Measurements from ENCODE around the gene TMEM229B.
A peak's percentile ranks its signal among the peaks of the same experiment; 100 is the strongest.

TMEM229B gene

DNA sequence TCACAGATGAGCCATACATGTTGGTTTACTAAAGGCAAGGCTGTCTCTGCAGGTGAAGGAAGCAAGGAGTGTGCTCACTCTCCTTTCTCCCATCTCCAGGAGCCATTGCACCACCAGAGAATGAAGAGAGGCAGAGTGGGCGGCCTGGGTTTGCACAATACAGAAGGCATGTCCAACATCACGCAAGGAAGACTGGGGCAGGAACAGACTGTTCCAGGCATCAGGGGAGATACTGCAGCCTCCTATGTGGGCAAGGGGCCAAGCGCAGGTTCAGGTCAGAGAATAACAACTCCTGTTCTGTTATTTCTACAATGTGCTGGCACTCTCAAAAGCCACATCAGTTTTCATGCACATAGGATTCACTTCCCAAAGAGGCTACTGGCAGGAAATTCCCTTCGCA, 1.7 kb upstream of the TMEM229B start:
- ATAC-seq (ENCODE audit: insufficient read depth, low read depth) (no peak), DNase-seq (no peak)
- Histone ChIP-seq H3K9me3 (ENCODE audit: insufficient read depth, low read length, severe bottlenecking) (peaks cover 17% of the 10 kb centered on the region), H3K79me2 (ENCODE audit: insufficient read depth, low read length) (no peaks in the 10 kb centered on the region), H3K4me3 (ENCODE audit: low read depth in 1 of 2, low read length in 2 of 2) (no peak overlapping the region), H3K9ac (ENCODE audit: low read depth, low read length) (no peak overlapping the region), H2AFZ (ENCODE audit: low read depth, low read length) (no peak overlapping the region), H3K27ac (ENCODE audit: low read length) (no peak overlapping the region), H3K4me1 (ENCODE audit: insufficient read depth, low read length) (peaks cover 25% of the 10 kb centered on the region), H3K27me3 (ENCODE audit: insufficient read depth, low read length, poor library complexity) (no peaks in the 10 kb centered on the region), H3K4me2 (ENCODE audit: insufficient read depth, low read length) (no peak overlapping the region), H3K36me3 (ENCODE audit: insufficient read depth, low read length) (no peaks in the 10 kb centered on the region; the same call in 1 of the 2 replicates), H4K20me1 (ENCODE audit: insufficient read depth, low read length) (no peaks in the 10 kb centered on the region)
- TF ChIP-seq EZH2 (IDR thresholded peaks at IDR 0.05; ENCODE audit: borderline replicate concordance, low read depth, low read length, severe bottlenecking), result no peak
- TF ChIP-seq, protein P1, sequence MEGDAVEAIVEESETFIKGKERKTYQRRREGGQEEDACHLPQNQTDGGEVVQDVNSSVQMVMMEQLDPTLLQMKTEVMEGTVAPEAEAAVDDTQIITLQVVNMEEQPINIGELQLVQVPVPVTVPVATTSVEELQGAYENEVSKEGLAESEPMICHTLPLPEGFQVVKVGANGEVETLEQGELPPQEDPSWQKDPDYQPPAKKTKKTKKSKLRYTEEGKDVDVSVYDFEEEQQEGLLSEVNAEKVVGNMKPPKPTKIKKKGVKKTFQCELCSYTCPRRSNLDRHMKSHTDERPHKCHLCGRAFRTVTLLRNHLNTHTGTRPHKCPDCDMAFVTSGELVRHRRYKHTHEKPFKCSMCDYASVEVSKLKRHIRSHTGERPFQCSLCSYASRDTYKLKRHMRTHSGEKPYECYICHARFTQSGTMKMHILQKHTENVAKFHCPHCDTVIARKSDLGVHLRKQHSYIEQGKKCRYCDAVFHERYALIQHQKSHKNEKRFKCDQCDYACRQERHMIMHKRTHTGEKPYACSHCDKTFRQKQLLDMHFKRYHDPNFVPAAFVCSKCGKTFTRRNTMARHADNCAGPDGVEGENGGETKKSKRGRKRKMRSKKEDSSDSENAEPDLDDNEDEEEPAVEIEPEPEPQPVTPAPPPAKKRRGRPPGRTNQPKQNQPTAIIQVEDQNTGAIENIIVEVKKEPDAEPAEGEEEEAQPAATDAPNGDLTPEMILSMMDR (IDR thresholded peaks at IDR 0.05; ENCODE audit: borderline replicate concordance, extremely low read depth, low read length, poor library complexity, severe bottlenecking), result no peak

DNA sequence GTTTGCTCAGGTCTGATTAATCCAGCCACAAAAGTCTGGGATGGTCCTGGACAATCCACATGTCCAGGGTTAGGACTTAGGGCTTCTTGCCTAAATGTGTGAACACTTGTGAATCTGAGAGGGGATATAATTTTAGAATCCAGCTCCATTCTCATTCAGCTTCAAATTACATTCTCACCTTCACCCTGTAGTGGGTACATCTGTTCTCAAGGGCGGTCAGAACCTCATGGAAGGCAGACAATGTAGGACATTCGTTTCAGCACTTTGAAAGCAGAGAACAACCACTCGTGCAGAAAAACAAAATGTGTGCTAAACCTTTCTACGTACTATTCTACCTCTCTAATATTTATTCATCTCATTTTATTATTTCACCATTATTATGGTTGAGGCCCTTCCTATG, 1.2 kb downstream of the TMEM229B start:
- H3K27ac ChIP-seq (ENCODE audit: low read length), result peak overlapping the region; percentile 94
- peak overlapping the region; percentile 83; the same call in 1 of the 2 replicates for H3K4me2 ChIP-seq (ENCODE audit: insufficient read depth, low read length)

DNA sequence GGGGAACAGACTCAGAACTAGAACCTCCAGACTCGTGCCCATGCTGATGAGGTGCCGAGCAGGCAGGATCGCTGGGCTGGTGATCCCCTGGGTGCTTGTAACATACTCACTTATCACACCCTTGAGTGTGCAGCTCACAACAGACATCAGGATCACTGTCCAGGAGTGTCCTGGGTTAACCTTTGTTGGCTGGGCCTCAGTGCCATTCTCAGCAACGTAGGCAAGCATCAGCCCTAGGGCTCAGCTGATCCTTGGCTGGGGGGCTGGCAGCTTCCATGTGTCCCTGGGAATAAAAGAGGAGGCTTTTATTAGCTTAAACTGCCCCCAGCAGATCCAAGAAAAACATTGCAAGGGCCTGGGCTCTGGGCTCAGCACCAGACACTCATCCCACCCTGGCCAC, 1.6 kb downstream of the TMEM229B start:
- H2AFZ ChIP-seq (ENCODE audit: low read depth, low read length), result no peak overlapping the region
- H3K4me1 ChIP-seq (ENCODE audit: insufficient read depth, low read length), result peaks cover 25% of the 10 kb centered on the region
- H3K9me3 ChIP-seq (ENCODE audit: insufficient read depth, low read length, severe bottlenecking), result no peaks in the 10 kb centered on the region
- TF ChIP-seq EZH2 (IDR thresholded peaks at IDR 0.05; ENCODE audit: borderline replicate concordance, low read depth, low read length, severe bottlenecking), result no peak
- H3K27me3 ChIP-seq (ENCODE audit: insufficient read depth, low read length, poor library complexity), result no peaks in the 10 kb centered on the region
- H3K79me2 ChIP-seq (ENCODE audit: insufficient read depth, low read length), result no peaks in the 10 kb centered on the region
- DNase-seq (no peak), ATAC-seq (ENCODE audit: insufficient read depth, low read depth) (no peak)
- no peaks in the 10 kb centered on the region; the same call in 1 of the 2 replicates for H3K36me3 ChIP-seq (ENCODE audit: insufficient read depth, low read length)
- H3K9ac ChIP-seq (ENCODE audit: low read depth, low read length), result no peak overlapping the region
- H4K20me1 ChIP-seq (ENCODE audit: insufficient read depth, low read length), result 0 out of 2 replicates have a peak, but pooled peaks cover 2% of the 10 kb centered on the region
- H3K27ac ChIP-seq (ENCODE audit: low read length), result no peak overlapping the region
- H3K4me3 ChIP-seq (ENCODE audit: low read depth in 1 of 2, low read length in 2 of 2), result no peak overlapping the region
- H3K4me2 ChIP-seq (ENCODE audit: insufficient read depth, low read length), result no peak overlapping the region

More for the DNA sequence above, 1.2 kb downstream of the TMEM229B start:
- Histone ChIP-seq H3K4me3 (ENCODE audit: low read depth in 1 of 2, low read length in 2 of 2) (no peak overlapping the region), H3K9ac (ENCODE audit: low read depth, low read length) (0 out of 2 replicates have a peak overlapping the region, but pooled peaks have one; percentile 62), H3K27me3 (ENCODE audit: insufficient read depth, low read length, poor library complexity) (no peaks in the 10 kb centered on the region), H2AFZ (ENCODE audit: low read depth, low read length) (no peak overlapping the region), H3K36me3 (ENCODE audit: insufficient read depth, low read length) (no peaks in the 10 kb centered on the region; the same call in 1 of the 2 replicates), H4K20me1 (ENCODE audit: insufficient read depth, low read length) (0 out of 2 replicates have a peak, but pooled peaks cover 2% of the 10 kb centered on the region), H3K79me2 (ENCODE audit: insufficient read depth, low read length) (no peaks in the 10 kb centered on the region), H3K4me1 (ENCODE audit: insufficient read depth, low read length) (peaks cover 25% of the 10 kb centered on the region), H3K9me3 (ENCODE audit: insufficient read depth, low read length, severe bottlenecking) (no peaks in the 10 kb centered on the region)
- ATAC-seq (ENCODE audit: insufficient read depth, low read depth) (no peak), DNase-seq (no peak)
- TF ChIP-seq EZH2 (IDR thresholded peaks at IDR 0.05; ENCODE audit: borderline replicate concordance, low read depth, low read length, severe bottlenecking), result no peak
- TF ChIP-seq, protein P1 (IDR thresholded peaks at IDR 0.05; ENCODE audit: borderline replicate concordance, extremely low read depth, low read length, poor library complexity, severe bottlenecking), result no peak

DNA sequence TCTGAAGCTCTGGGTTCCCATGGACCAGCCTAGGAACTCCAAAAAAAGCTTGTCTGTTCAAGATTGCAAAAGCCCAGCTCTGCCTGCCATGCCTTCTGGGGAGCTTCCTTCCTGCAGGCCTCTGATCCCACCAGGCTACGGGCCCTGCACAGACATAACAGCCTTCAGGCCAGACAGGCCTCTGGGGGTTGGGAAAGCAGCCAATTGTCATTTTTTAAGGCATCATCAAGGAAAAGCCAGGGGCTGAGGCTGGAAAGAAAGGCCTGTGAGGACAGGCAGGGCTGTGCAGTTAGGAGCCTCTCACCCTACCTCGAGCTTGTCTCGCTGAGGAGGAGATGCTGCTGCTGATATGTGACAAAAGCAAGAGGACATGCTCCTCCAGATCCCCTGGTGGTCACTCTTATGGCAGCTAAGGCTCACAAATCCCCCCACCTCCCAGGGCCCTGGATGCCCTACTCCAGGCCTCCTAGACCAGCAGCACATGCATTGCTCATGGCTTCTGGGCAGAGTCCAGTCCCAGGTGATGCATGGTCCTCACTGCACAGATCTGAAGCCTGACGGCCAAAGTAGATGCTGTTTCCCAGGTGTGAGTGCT, 2.9 kb downstream of the TMEM229B start:
- H3K9ac ChIP-seq (ENCODE audit: low read depth, low read length), result no peak overlapping the region
- no peak for TF ChIP-seq EZH2 (IDR thresholded peaks at IDR 0.05; ENCODE audit: borderline replicate concordance, low read depth, low read length, severe bottlenecking)
- TF ChIP-seq, protein P1 (IDR thresholded peaks at IDR 0.05; ENCODE audit: borderline replicate concordance, extremely low read depth, low read length, poor library complexity, severe bottlenecking), result no peak
- H3K4me1 ChIP-seq (ENCODE audit: insufficient read depth, low read length), result peaks cover 25% of the 10 kb centered on the region
- H3K27me3 ChIP-seq (ENCODE audit: insufficient read depth, low read length, poor library complexity), result no peaks in the 10 kb centered on the region
- DNase-seq (no peak), ATAC-seq (ENCODE audit: insufficient read depth, low read depth) (no peak)
- H3K36me3 ChIP-seq (ENCODE audit: insufficient read depth, low read length), result no peaks in the 10 kb centered on the region; the same call in 1 of the 2 replicates
- 0 out of 2 replicates have a peak, but pooled peaks cover 2% of the 10 kb centered on the region for H4K20me1 ChIP-seq (ENCODE audit: insufficient read depth, low read length)
- H3K27ac ChIP-seq (ENCODE audit: low read length), result no peak overlapping the region
- no peak overlapping the region for H3K4me2 ChIP-seq (ENCODE audit: insufficient read depth, low read length)
- H3K9me3 ChIP-seq (ENCODE audit: insufficient read depth, low read length, severe bottlenecking), result no peaks in the 10 kb centered on the region
- no peaks in the 10 kb centered on the region for H3K79me2 ChIP-seq (ENCODE audit: insufficient read depth, low read length)
- no peak overlapping the region for H2AFZ ChIP-seq (ENCODE audit: low read depth, low read length)
- no peak overlapping the region for H3K4me3 ChIP-seq (ENCODE audit: low read depth in 1 of 2, low read length in 2 of 2)

Data from DND-41 (cell line).